GM18867 (cell line): Measurements from ENCODE around the gene SPATA31E1.
"Not testable (repeated sequence)": the region's sequence is repeated elsewhere in the genome, so short reads cannot be mapped to it uniquely, and the experiment has no call there.

Experiments
- ATAC-seq: cut with Tn5 transposase; IDR thresholded peaks from one replicate; pipeline ENCODE4 v1.9.1; 2021; ENCODE audit warnings: mild to moderate bottlenecking, moderate library complexity; ENCODE audit not compliant: unreplicated experiment

Gene SPATA31E1

DNA sequence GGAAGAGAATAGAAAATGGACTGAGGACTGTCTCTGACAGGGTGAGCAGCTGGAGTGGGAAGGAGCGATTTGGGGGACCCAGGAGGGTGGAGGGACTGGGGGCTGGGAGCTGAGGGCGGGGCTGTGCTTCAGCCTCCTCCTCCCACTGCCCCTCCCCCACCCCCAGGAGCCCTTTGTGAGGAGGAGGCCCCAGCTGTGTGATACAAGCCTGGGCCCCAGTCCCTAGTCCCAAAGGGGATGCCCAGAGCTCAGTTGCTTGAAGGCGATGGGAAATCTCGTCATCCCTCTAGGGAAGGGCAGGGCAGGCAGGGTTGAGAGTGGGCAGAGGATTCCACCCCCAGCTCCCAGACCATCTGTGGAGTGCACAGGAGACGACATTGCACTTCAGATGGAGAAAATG, at the start of gene SPATA31E1:
SPATA31E1 (plus strand) TSS at position 251 of the 400 bp plus-strand sequence; CDS start at position 266, 15 bp downstream.
- no peak for ATAC-seq

GRCh38 chr9:87834357-87834756, 48.3 kb upstream of the SPATA31E1 start:
- no peak for ATAC-seq

GRCh38 chr9:87836536-87836935, 46.1 kb upstream of the SPATA31E1 start:
- ATAC-seq, result no peak

DNA sequence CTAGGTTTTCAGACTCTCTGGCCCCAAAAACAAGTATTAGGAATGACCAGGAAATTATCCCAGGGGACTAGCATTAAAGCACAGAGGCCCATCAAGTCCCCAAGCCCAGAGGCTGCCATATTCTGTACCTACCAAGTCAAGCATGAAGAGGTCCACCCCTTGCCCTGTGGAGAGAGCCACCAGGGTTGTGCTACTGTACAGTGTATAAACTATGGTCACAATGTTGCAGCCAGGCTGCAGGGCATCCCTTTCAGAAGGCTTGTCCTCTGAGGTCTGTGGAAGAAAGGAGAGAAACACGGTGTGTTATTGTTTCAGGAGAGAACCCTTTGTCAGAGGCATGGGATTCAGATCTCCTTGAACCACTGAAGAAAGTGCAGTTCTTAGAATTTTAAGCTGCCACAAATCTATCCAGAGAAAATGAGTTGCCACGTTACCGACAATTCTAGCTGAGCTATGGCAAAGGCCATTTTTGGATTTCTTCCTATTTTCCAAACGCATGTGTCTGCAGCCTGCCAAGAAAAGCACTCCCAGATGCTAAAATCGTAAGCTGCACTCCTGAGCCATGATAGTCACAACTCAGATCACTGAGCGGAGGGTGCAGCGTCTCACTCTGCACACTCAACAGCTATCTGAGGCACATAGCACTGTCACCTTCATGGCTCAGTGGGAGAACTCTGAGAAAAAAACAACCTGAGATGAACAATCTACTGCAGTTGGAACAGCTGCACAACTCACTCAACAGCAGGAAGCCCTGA, 45.5 kb upstream of the SPATA31E1 start:
- no peak for ATAC-seq

GRCh38 chr9:87840134-87840533, 42.5 kb upstream of the SPATA31E1 start:
- no peak for ATAC-seq

DNA sequence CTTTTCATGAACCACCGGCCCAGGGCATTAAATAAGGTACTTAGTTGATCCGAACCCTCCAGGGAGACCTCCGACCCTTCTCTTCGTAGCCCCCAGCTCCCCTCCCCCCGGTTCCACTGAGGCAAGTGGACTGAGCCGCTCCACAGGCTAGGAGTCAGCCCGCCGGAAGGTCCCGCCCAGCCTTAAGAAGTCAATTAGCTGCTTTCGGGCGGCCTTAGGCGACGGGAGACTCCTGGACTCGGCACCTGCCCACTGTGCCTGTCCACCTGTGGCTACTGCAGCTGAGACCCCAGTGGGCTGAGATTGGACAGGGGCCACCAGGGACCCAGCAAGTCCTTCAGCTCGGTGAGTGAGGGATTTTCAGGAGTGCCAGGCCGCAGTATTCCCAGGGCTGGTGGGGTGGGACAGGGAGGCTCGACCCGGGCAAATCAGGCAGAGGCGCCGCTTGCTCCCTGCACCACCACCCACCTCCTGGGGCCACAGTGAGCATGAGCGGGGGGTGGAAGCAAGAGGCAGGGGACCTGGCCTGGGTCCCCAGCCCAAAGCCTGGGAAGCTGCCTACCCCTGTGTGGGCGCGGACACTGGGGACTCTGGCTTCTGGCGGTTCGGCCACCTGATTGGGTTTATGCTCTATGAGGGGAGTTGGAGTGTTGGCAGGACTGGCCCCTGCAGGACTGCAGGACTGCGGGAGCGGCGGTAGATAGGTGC, 39.6 kb upstream of the SPATA31E1 start:
- no peak for ATAC-seq

GRCh38 chr9:87844506-87844905, 38.2 kb upstream of the SPATA31E1 start:
- ATAC-seq, result no peak

DNA sequence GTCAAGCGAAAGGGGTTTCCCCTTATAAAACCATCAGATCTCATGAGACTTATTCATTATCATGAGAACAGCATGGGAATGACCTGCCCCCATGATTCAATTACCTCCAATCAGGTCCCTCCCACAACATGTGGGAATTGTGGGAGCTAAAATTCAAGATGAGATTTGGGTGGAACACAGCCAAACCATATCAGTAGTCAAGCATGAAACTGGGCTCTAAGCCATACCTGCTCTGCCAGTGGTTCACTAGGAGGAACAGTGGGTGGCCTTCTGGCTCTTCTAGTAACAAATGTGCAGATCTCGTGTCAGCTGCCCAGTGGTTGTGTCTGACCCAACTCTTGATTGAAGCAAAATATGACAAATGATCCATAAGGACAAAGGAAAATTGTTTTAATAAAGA, 34.9 kb upstream of the SPATA31E1 start:
- not testable (repeated sequence) for ATAC-seq

DNA sequence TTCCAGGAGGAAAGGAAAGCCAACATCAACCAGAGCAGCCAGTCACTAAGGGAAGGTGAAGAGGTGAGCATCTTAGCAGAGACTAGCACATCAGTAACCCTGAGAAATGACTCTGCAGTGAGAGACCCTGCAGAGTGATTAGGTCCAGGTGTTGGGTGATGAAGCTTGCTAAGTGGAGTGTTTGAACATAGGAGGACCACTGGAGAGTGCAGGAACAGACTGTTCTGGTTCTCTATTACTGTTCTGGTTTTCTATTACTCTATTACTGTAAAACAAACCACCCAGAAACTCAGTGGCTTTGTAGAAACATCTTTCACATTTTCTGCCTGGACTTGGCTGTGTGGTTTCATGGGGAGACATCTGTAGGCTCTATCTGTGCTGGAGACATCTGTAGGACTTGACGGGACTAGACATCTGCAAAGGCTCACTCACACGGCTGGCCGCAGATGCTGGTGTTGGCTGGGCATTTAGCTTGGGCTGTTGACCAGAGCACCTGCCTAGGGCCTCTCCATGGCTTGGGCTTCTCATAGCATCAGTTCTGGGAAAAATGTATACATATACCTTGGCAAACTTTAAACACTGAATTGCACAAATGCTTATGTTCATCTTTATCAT, 33.4 kb upstream of the SPATA31E1 start:
- ATAC-seq, result no peak

DNA sequence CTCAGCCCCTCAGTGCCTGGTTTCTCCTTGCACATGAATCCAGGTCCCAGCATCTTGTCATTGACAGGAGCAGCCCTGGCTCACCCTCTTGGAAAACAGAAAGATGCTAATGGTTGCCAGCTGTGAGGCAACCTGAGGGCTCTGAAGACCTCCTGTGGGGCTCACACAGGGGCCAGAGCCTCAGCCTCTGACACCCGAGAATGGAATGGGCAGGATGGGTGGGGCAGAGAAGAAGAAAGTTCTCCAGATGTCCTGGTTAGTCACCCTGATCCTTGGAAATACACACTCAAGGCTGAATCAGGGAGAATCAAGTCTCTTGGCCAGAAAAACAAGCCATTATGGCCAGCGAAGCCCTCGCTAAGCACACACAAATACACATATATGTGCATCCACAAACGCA, 32.3 kb upstream of the SPATA31E1 start:
- ATAC-seq, result no peak

DNA sequence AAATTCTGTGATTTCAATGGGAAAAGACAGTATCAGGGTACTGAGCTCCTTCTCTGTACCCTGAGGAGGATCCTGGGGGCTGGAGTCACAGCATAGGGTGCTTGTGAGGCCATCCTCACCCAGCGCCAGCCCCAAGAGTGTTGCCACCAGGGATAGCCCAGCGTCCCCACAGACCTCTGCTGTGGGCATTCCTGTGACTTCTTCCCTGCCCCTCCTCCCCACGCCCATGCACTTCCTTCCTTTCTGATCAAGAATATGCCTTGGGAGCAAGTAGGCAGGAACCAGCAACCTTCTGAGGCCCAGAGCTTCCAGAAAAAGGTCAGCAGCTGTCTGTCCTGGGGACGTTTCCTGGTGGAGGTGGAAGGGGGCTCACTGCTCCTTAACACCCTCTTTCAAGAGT, 31.5 kb upstream of the SPATA31E1 start:
- ATAC-seq, result not testable (repeated sequence)

DNA sequence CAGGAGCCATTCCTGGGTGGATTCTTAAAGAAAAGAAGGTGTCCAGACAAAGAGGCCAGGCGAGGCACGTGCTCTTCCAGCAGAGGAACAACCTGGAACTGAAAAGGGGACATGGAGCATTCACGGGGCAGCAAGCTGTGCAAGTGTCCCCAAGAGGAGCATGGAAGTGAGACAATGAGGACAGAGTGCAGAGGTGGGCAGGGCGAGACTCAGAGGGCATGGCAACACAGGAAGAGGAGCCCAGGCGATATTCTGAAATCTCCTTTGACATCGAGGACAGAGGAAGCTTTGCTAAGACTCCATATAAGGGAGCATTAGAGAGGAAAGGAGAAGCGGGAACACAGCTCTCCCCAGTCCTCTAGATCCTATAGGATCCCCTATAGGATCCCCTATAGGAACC, 29.4 kb upstream of the SPATA31E1 start:
- no peak for ATAC-seq

GRCh38 chr9:87853876-87854579, 28.6 kb upstream of the SPATA31E1 start:
- no peak for ATAC-seq

- no peak for ATAC-seq
Observed at GRCh38 chr9:87854580-87854955, 28.1 kb upstream of the SPATA31E1 start.

DNA sequence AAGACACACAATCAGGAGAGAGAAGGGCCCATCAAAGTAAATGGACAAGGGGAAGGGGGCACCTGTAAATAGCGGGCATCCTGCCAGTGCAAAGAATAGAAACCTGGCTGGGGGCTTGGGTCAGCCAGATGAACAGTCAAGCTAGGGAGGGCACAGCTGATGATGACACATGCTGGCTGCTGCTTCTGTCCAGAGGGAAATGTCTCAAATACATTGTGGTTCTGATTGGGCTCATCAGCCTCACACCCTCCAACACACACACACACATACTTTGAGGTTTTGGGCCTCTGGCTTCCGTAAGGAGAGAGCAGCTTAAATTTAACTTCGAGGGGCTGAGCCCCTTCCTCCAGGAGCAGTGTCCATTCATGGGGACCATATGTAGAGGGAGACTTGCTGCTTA, 27.6 kb upstream of the SPATA31E1 start:
- ATAC-seq, result no peak

DNA sequence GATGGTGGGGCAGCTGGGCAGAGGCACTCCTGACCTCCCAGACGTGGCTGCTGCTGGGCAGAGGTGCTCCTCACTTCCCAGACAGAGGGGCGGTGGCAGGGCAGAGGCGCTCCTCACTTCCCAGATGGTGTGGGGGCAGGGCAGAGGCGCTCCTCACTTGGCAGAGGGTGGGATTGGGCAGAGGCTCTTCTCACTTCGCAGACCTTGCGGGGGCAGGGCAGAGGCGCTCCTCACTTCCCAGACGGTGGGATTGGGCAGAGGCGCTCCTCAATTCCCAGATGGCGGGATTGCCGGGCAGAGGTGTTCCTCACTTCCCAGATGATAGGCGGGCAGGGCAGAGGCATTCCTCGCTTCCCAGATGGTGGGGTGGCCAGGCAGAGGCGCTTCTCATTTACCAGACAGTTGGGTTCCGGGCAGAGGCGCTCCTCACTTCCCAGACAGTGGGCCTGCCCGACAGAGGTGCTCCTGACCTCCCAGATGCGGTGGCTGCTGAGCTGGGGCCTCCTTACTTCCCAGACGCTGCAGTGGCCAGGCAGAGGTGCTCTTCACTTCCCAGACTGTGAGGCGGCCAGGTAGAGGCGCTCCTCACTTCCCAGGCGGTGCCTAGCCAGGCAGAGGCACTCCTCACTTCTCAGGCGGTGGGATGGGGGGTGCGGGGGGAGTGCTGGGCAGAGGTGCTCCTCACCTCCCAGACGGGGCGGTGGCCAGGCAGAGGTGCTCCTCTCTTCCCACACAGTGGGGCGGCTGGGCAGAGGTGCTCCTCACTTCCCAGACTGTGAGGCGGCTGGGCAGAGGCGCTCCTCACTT, 25.3 kb upstream of the SPATA31E1 start:
- no peak for ATAC-seq

DNA sequence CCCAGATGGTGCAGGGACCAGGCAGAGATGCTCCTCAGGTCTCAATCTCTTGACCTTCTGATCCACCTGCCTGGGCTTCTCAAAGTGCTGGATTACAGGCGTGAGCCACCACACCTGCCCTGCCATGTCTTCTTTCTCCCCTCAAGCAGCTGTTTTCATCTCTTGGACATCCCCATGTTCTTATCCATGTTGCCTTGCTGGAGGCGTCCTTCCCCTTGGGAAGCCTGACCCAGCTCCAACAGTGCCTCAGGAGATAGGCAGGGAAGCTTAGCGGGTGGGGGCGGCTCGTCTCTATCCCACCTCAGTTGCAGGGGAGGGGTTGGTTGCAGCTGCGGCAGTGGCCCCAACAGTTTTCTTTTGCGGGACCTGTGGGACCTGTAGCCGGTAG, 24.7 kb upstream of the SPATA31E1 start:
- ATAC-seq, result no peak

DNA sequence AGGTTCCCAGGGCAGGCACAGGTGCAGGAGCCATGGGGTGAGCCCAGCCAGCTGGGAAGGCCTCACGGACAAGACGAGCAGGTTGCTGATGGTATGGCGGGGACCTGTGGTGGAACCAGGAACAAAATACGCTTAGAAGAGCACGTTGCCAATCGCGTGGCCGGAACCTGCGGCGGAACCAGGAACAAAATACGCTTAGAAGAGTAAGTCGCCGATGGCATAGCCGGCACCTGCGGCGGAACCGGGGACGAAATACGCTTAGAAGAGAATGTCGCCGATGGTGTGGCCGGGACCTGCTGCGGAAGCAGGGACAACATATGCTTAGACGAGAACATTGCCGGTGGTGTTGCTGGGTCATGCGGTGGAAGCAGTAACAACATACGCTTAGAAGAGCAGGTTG, 23.5 kb upstream of the SPATA31E1 start:
- no peak for ATAC-seq

DNA sequence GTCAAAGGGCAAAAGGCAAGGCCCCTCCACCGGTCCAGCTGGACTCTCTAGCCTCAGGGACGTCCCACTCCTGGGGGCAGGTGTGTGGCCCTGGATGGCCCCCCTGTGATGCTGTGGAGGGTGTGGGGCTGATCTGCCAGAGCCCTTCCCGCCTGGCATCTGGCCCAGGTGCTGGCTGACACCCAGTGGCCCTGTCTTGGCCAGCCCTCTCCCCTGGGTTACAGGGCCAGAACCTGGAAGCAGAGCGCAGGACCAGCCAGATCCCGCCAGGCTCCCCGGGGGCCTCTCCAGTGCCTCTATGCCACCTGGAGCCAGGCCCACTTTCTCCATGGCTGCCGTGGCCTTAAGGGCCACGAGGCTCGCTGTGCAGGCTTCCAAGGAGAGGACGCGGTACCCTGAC, 22.9 kb upstream of the SPATA31E1 start:
- no peak for ATAC-seq

DNA sequence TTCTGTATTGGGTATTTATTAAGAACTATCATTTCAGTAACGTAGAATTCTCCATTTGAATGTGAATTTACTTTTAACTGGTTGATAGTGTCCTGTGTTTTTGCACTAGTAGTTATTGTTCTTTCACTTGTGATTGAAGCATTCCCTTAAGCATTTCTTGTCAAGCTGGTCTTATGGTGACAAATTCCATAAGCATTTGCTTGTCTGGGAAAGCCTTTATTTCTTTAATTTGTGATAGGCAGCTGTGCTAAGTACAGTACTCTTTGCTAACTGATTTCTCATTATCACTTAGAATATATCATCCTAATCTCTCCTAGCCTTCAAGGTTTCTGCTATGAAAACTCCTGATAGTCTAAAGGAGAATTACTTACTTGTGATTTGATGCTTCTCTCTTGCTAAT, 21.3 kb upstream of the SPATA31E1 start:
- no peak for ATAC-seq
